GM21423 (cell line): Measurements from ENCODE around the gene RREB1.

Source experiments
- ATAC-seq: cut with Tn5 transposase; IDR thresholded peaks from one replicate; pipeline ENCODE4 v1.9.1; 2021; ENCODE audit warnings: mild to moderate bottlenecking, moderate library complexity; ENCODE audit not compliant: unreplicated experiment

RREB1 gene

DNA sequence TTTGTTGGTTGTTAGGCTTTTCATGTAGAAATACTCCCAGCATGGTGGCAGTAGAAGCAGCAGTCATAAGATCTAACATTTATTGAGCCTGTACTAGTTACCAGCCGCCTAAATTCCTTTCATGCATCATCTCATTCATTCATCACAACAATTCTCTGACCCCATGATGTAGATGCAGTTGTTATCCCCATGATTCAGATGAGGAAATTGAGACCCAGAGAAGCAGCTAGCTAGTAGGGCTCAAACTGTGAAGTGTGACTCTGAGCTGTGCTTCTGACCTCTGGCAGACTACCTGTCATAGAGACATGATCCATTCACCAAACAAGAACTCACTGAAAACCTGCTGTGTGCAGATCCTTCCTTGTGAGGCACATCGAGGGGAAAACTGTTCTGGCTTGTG is 16.9 kb downstream of the RREB1 start:
- ATAC-seq: no peak

DNA sequence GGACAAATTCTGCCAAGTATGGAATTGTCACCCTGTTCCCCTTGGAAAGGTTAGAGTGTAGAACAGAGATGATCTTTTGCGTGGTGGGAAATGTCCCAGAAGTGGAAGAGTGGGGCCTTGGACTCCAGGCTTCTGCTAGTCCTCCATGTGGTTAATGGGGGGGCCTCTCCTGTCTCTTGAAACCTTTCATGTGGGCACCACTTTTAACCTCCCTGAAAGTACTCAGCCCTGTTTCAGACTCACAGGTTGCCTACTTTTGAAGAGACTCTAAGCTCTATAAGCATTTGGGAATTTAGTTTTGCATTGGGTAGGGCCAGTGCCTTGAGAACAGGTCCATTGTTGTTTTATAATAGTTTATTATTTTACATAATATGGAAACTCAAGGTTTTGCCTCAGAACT is 17.5 kb downstream of the RREB1 start:
- no peak for ATAC-seq

GRCh38 chr6:7126754-7127153 is 19.0 kb downstream of the RREB1 start:
- no peak for ATAC-seq

GRCh38 chr6:7127680-7128079 is 19.9 kb downstream of the RREB1 start:
- ATAC-seq: no peak

- no peak for ATAC-seq
Measured at GRCh38 chr6:7129360-7129759, 21.6 kb downstream of the RREB1 start.

- no peak for ATAC-seq
Measured at GRCh38 chr6:7129784-7130569, 22.2 kb downstream of the RREB1 start.

GRCh38 chr6:7131390-7131789 is 23.6 kb downstream of the RREB1 start:
- no peak for ATAC-seq

DNA sequence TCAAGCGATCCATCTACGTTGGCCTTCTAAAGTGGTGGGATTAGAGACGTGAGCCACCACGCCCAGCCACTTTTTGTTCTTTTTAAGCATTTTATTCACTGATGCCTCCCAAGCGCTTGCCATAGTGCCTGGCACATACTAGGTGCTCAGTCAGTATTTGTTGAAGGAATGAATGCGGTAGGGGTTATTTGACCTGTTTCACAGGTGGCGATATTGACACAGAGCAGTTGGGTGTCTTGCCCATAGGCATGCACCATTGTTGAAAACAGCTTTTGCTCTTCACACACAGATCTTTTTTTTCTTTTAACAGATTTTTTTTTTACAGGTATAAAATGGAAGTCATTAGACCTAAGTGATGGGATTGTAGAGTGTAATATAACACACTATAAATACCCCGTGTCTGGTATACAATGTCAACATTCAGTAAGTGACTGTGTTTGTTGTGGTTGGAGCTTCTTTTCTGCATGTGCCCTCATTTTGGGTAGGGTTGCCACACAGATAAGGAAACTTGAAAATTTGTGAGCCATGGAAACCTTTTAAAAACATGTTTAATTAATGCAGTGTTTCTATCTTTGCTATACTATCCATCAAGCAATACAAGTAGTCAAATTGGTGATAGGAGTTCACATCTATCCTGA is 24.8 kb downstream of the RREB1 start:
- ATAC-seq: no peak

- ATAC-seq: no peak
Measured at GRCh38 chr6:7134999-7135745, 27.4 kb downstream of the RREB1 start.

DNA sequence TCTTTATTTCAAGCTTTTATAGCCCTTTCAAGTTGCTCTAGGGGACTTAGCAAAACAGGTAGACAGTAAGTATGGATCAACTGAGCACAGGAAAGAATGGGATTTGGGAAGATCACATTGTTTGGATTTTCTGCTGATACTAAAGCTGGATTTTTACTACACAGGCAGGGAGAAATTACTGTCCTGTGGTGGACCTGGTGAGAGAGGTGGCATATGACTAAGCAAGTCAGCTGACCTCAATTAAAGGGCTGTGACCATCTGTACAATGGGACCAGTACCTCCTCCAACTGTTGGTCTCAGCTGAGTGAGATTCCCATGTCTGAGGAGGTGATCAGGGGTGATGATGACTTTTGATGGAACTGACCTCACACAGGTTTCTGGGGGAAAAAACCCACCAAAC is 28.0 kb downstream of the RREB1 start:
- ATAC-seq: peak; percentile 22

DNA sequence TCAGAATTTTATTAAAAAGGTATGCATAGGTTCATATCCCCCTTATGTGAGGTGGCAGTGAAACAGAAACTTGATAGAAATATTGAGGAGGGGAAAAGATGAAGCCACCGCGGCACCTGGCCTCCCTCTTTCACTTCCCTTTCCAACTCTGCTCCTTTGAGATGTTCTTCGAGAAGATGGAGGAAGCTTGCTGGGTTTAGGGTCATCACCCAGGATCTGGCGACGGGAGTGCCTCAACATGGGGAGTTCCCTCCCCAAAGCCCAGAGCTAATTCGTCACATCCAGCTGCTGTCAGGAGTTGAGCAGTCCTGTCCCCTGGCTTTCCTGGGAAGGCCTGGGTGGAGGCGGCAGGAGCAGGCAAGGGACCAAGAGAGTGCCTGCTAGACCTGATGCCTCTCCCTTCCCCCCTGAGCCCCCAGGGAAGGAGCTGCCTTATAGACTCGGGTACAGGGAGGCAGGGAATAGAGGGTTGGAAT is 29.1 kb downstream of the RREB1 start:
- ATAC-seq: peak; percentile 42

- ATAC-seq: peak; percentile 30
Measured at GRCh38 chr6:7137335-7138045, 29.7 kb downstream of the RREB1 start.

GRCh38 chr6:7138046-7138531 is 30.3 kb downstream of the RREB1 start:
- ATAC-seq: no peak

DNA sequence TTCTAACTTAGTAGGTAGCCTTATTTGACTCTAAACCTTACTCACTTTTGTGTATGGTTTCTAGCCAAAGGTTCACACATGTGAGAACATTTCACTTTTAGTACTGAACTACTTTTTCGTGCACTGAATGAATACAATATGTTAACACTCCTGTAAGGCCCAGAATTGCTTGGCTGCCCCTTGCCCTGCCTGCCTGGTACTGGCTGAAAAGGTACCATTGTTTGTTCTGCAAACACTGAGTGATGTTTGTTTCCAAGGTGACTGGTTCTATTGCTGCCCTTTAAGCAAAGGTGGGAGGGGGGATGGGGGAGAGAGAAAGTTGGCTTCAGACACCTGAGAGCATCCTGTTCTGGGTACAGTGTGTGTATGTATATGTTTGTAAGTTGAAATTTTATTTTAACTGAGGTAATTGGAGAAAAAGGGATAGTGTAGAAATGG is 31.2 kb downstream of the RREB1 start:
- ATAC-seq: no peak

- ATAC-seq: no peak
Measured at GRCh38 chr6:7139835-7140470, 32.2 kb downstream of the RREB1 start.

DNA sequence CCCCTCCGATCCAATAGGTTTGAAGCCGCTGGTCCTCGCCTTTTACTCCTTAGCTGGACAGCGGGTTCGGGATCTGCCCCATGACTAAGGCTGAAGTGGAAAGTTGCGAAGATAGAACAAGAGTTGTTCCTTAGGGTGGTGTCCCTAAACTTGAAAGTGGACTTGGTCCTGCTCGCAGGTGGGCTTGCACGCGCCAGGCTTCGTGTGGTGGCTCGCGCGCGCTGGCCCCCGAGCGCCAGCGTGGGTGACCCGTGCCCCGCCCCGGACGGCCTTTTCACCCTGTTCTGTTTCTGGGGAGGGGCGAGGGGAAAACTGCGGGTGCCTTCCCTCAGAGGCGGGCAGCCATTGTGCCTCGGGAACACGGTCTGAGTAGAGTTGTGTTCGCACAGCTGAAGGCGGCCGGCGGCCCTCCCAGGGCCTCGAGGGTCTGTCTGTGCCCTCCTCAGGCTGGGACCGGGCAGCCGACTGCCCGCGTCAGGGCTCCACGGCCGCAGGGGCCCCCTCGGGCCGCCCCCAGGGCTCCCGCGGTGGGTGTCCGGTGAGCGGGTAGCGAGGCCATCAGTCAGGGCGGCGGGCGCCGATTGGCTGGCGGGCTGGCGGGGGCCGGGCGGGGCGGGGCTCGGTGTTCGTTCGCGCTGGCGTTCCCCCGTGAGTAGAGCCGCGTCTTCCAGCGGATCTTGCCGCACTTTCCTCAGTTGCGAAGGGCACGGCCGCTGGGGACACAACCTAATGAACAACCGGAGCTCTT is 33.0 kb downstream of the RREB1 start:
- ATAC-seq: peak; percentile 51

- ATAC-seq: no peak
Measured at GRCh38 chr6:7142228-7142801, 34.6 kb downstream of the RREB1 start.

DNA sequence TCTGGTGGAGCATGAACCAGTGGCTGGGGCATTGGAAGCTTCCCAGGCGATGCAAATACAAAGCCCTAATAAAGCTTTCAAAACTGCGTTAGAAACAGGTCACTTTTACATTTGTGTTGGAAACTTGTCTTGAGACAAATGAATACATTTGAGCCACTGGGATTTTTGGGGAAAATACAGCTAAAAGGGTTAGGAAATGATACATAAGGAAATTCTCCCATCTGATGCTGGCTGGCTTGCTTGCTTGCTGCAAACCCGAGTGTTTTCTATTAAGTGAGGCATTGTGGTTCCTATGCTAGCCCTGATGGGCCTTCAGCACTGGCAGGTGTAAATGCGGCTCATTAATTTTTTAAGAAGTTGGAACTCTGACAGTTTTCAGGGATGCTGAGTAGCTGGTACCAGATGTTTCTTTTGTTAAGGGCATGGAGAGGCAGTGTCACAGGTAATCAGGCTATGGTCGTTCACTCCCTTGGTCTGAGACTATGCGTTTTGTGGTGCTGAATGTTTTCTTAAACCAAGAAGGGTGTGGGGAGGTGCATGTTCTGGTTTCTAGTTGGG is 35.2 kb downstream of the RREB1 start:
- ATAC-seq: no peak

- ATAC-seq: no peak
Measured at GRCh38 chr6:7143476-7143974, 35.8 kb downstream of the RREB1 start.
